Activated CD4-positive, alpha-beta T cell treated with anti-CD3 and anti-CD28 coated beads for 36 hours (primary cell): ENCODE data around the gene PIGK. TPM values are rescaled to one million over a fixed set of nuclear protein-coding genes. Genes with fewer than 3 reads are reported as not detected.

Source experiments
- ATAC-seq: fragments of 200-7000 bp; cut with Tn5 transposase; one replicate; pipeline ENCODE4 v1.10.0; 2021; ENCODE audit warnings: mild to moderate bottlenecking, moderate library complexity
- CTCF ChIA-PET: fragments of 350-600 bp; sonication (Branson Sonifier 250); formaldehyde crosslinking; loops from one replicate; lab custom pipeline; 2021; ENCODE audit warnings: antibody characterized with exemption; lab: Charles Lee
- POLR2A ChIA-PET: fragments of 350-600 bp; sonication (Branson Sonifier 250); formaldehyde crosslinking; loops from one replicate; lab custom pipeline; 2021; ENCODE audit warnings: antibody characterized with exemption, inconsistent platforms; lab: Charles Lee
- DNase-seq: peaks from one replicate; pipeline ENCODE4 v3.0.0-alpha.2; 2020
- H3K27ac Mint-ChIP-seq: one replicate; pipeline ENCODE4 v1.8.0; 2021; ENCODE audit warnings: mixed read lengths
- H3K27me3 Mint-ChIP-seq: one replicate; pipeline ENCODE4 v1.8.0; 2021; ENCODE audit warnings: mixed read lengths
- H3K36me3 Mint-ChIP-seq: one replicate; pipeline ENCODE4 v1.8.0; 2021; ENCODE audit warnings: low read depth, mixed read lengths
- H3K4me1 Mint-ChIP-seq: one replicate; pipeline ENCODE4 v1.8.0; 2021; ENCODE audit warnings: mixed read lengths
- H3K4me3 Mint-ChIP-seq: one replicate; pipeline ENCODE4 v1.8.0; 2021; ENCODE audit warnings: mild to moderate bottlenecking, moderate library complexity, mixed read lengths
- H3K9me3 Mint-ChIP-seq: one replicate; pipeline ENCODE4 v1.8.0; 2021; ENCODE audit warnings: low read depth, mixed read lengths
- intact Hi-C, 2 experiments: fragments of 100-400 bp; cut with DNase I in 1 of 2; cut with micrococcal nuclease in 1 of 2; formaldehyde crosslinking; loops; one replicate each; pipeline versions ENCODE4 v1.14.2 to v1.15.1; 2022 to 2024; cut with DNase I, micrococcal nuclease
- total RNA-seq, 2 experiments: library from RNA; stranded (reverse); gene quantifications; one replicate each; pipeline ENCODE4 v1.2.3, GENCODE V29; 2021

Gene PIGK
- 10 to 100 TPM; 19.3 to 19.7 TPM for total RNA-seq

GRCh38 chr1:77219166-77219887, at the start of gene PIGK:
Gene PIGK (minus strand): TSS chr1:77219430. CDS start chr1:77219402, 28 bp downstream.
- ChIA-PET POLR2A (no interaction called here), CTCF (interaction anchor here (0.8 to 1.2 kb wide), 4 partner anchors 77 to 218 kb away, joined by 3 to 7 read pairs (median 4); no protein-coding TSS in a partner anchor)
- Mint-ChIP-seq H3K27me3 (no peaks in the 10 kb centered on the region), H3K9me3 (no peaks in the 10 kb centered on the region), H3K4me1 (peaks cover 38% of the 10 kb centered on the region), H3K4me3 (peak within 1 kb of the TSS; percentile 92), H3K36me3 (peaks cover 11% of the 10 kb centered on the region), H3K27ac (peak within 1 kb of the TSS; percentile 92)
- ATAC-seq (peak; percentile 93), DNase-seq (peak; percentile 94)
- intact Hi-C loops = loop anchor here (1.0 to 10.0 kb wide), 9 partner anchors 63 to 755 kb away; partner anchors contain the start of genes AK5 (in 2 of the 2), FUBP1 (in 1 of the 2), MIGA1 (in 1 of the 2) and USP33 (in 1 of the 2)

GRCh38 chr1:77267035-77267434, 47.8 kb upstream of the PIGK start:
- no peak overlapping the region for H3K4me3 Mint-ChIP-seq
- ATAC-seq (peak; percentile 61), DNase-seq (no peak)
- H3K36me3 Mint-ChIP-seq = no peaks in the 10 kb centered on the region
- H3K9me3 Mint-ChIP-seq = no peaks in the 10 kb centered on the region
- POLR2A ChIA-PET = no interaction called here
- peaks cover 3% of the 10 kb centered on the region for H3K4me1 Mint-ChIP-seq
- H3K27ac Mint-ChIP-seq = no peak overlapping the region
- intact Hi-C loops = no loop called here
- CTCF ChIA-PET = no interaction called here
- H3K27me3 Mint-ChIP-seq = no peaks in the 10 kb centered on the region

- Mint-ChIP-seq H3K36me3 (no peaks in the 10 kb centered on the region), H3K4me3 (no peak overlapping the region), H3K4me1 (no peaks in the 10 kb centered on the region), H3K9me3 (no peaks in the 10 kb centered on the region), H3K27ac (no peak overlapping the region), H3K27me3 (no peaks in the 10 kb centered on the region)
- intact Hi-C loops = no loop called here
- ChIA-PET POLR2A (no interaction called here), CTCF (interaction anchor here (0.6 kb wide), 1 partner anchor 295 kb away, joined by 3 read pairs; no protein-coding TSS in a partner anchor)
- DNase-seq (no peak), ATAC-seq (no peak)
Observed at GRCh38 chr1:77265180-77265579, 46.0 kb upstream of the PIGK start.

GRCh38 chr1:77263708-77264107, 44.5 kb upstream of the PIGK start:
- Mint-ChIP-seq H3K27me3 (no peaks in the 10 kb centered on the region), H3K9me3 (no peaks in the 10 kb centered on the region), H3K27ac (no peak overlapping the region), H3K4me3 (no peak overlapping the region), H3K36me3 (no peaks in the 10 kb centered on the region), H3K4me1 (no peaks in the 10 kb centered on the region)
- DNase-seq (no peak), ATAC-seq (no peak)
- intact Hi-C loops = no loop called here
- CTCF ChIA-PET = no interaction called here
- POLR2A ChIA-PET = no interaction called here

GRCh38 chr1:77253211-77253610, 34.0 kb upstream of the PIGK start:
- DNase-seq = no peak
- CTCF ChIA-PET = no interaction called here
- Mint-ChIP-seq H3K27ac (no peak overlapping the region), H3K27me3 (no peaks in the 10 kb centered on the region), H3K4me3 (no peak overlapping the region), H3K9me3 (peaks cover 32% of the 10 kb centered on the region), H3K36me3 (peaks cover 11% of the 10 kb centered on the region), H3K4me1 (no peaks in the 10 kb centered on the region)
- ATAC-seq = no peak
- POLR2A ChIA-PET = no interaction called here
- intact Hi-C loops = no loop called here

- DNase-seq (no peak), ATAC-seq (no peak)
- POLR2A ChIA-PET = no interaction called here
- CTCF ChIA-PET = no interaction called here
- peaks cover 30% of the 10 kb centered on the region for H3K9me3 Mint-ChIP-seq
- no peak overlapping the region for H3K4me3 Mint-ChIP-seq
- H3K27ac Mint-ChIP-seq = no peak overlapping the region
- H3K36me3 Mint-ChIP-seq = peaks cover 17% of the 10 kb centered on the region
- H3K4me1 Mint-ChIP-seq = no peaks in the 10 kb centered on the region
- no peaks in the 10 kb centered on the region for H3K27me3 Mint-ChIP-seq
- intact Hi-C loops = no loop called here
Observed at GRCh38 chr1:77250126-77250525, 30.9 kb upstream of the PIGK start.

GRCh38 chr1:77245830-77246229, 26.6 kb upstream of the PIGK start:
- Mint-ChIP-seq H3K4me3 (no peak overlapping the region), H3K27me3 (no peaks in the 10 kb centered on the region), H3K4me1 (no peaks in the 10 kb centered on the region), H3K27ac (no peak overlapping the region), H3K36me3 (peaks cover 15% of the 10 kb centered on the region), H3K9me3 (peaks cover 20% of the 10 kb centered on the region)
- ATAC-seq = no peak
- DNase-seq = no peak
- ChIA-PET CTCF (interaction anchor here (1.5 kb wide), 1 partner anchor 9 kb away, joined by 6 read pairs; no protein-coding TSS in a partner anchor), POLR2A (no interaction called here)
- intact Hi-C loops = no loop called here

GRCh38 chr1:77239311-77239710, 20.1 kb upstream of the PIGK start:
- Mint-ChIP-seq H3K4me3 (no peak overlapping the region), H3K27ac (no peak overlapping the region), H3K36me3 (no peaks in the 10 kb centered on the region), H3K27me3 (no peaks in the 10 kb centered on the region), H3K4me1 (peaks cover 4% of the 10 kb centered on the region), H3K9me3 (peaks cover 4% of the 10 kb centered on the region)
- ChIA-PET POLR2A (no interaction called here), CTCF (interaction anchor here (0.7 to 0.9 kb wide), 2 partner anchors 16 to 664 kb away, joined by 3 read pairs; no protein-coding TSS in a partner anchor)
- ATAC-seq = no peak
- no peak for DNase-seq
- intact Hi-C loops = no loop called here

GRCh38 chr1:77238462-77238861, 19.2 kb upstream of the PIGK start:
- ChIA-PET POLR2A (no interaction called here), CTCF (interaction anchor here (0.7 kb wide), 1 partner anchor 665 kb away, joined by 3 read pairs; no protein-coding TSS in a partner anchor)
- intact Hi-C loops = no loop called here
- Mint-ChIP-seq H3K27me3 (no peaks in the 10 kb centered on the region), H3K4me3 (no peak overlapping the region), H3K36me3 (no peaks in the 10 kb centered on the region), H3K4me1 (peaks cover 4% of the 10 kb centered on the region), H3K9me3 (peaks cover 7% of the 10 kb centered on the region), H3K27ac (no peak overlapping the region)
- ATAC-seq = peak; percentile 73
- no peak for DNase-seq

- POLR2A ChIA-PET = no interaction called here
- H3K4me3 Mint-ChIP-seq = no peak overlapping the region
- H3K27ac Mint-ChIP-seq = no peak overlapping the region
- H3K36me3 Mint-ChIP-seq = no peaks in the 10 kb centered on the region
- intact Hi-C loops = no loop called here
- H3K4me1 Mint-ChIP-seq = peaks cover 4% of the 10 kb centered on the region
- H3K9me3 Mint-ChIP-seq = peaks cover 9% of the 10 kb centered on the region
- no peak for ATAC-seq
- DNase-seq = no peak
- CTCF ChIA-PET = no interaction called here
- no peaks in the 10 kb centered on the region for H3K27me3 Mint-ChIP-seq
Observed at GRCh38 chr1:77234943-77235342, 15.7 kb upstream of the PIGK start.

GRCh38 chr1:77234096-77234495, 14.9 kb upstream of the PIGK start:
- Mint-ChIP-seq H3K27ac (no peak overlapping the region), H3K36me3 (no peaks in the 10 kb centered on the region), H3K27me3 (no peaks in the 10 kb centered on the region), H3K4me3 (no peak overlapping the region), H3K9me3 (peaks cover 9% of the 10 kb centered on the region), H3K4me1 (peaks cover 4% of the 10 kb centered on the region)
- no peak for ATAC-seq
- DNase-seq = no peak
- POLR2A ChIA-PET = no interaction called here
- CTCF ChIA-PET = no interaction called here
- intact Hi-C loops = no loop called here

- POLR2A ChIA-PET = no interaction called here
- H3K9me3 Mint-ChIP-seq = peaks cover 9% of the 10 kb centered on the region
- ATAC-seq = no peak
Observed at GRCh38 chr1:77232829-77233228, 13.6 kb upstream of the PIGK start.

More at GRCh38 chr1:77232829-77233228, 13.6 kb upstream of the PIGK start:
- no peak for DNase-seq
- intact Hi-C loops = no loop called here
- Mint-ChIP-seq H3K27ac (no peak overlapping the region), H3K27me3 (no peaks in the 10 kb centered on the region), H3K36me3 (no peaks in the 10 kb centered on the region), H3K4me3 (no peak overlapping the region), H3K4me1 (no peaks in the 10 kb centered on the region)
- CTCF ChIA-PET = no interaction called here
